K562 (cell line): ENCODE results near the gene DTNB. TPM values are rescaled to one million over a fixed set of nuclear protein-coding genes. Genes with fewer than 3 reads are reported as not detected.

ENCODE experiments used
- ATAC-seq: fragments of 200-7000 bp; cut with Tn5 transposase; 3 replicates; pipeline ENCODE4 v1.9.1; 2020; ENCODE audit warnings: moderate library complexity
- BruUV-seq: library from RNA; stranded (reverse); fragments of 400-500 nt; replicated peaks from 2 replicates; lab custom pipeline; 2021; lab: Mats Ljungman, UMichigan
- CTCF ChIA-PET: fragments of 300-600 bp; formaldehyde crosslinking; extraction: SDS; loops from one replicate; lab custom pipeline; 2021; ENCODE audit warnings: low intra/inter-chr PET ratio; lab: Yijun Ruan, JAX
- POLR2A ChIA-PET: fragments of 300-600, 350-650 bp; sonication (Branson Sonifier 250); formaldehyde crosslinking; extraction: SDS; loops from one replicate; lab custom pipeline; 2021; ENCODE audit warnings: antibody characterized with exemption, inconsistent platforms; lab: Yijun Ruan, JAX
- DNase-seq, 4 experiments: peaks; one replicate each; pipeline versions ENCODE4 v3.0.0 to v3.0.0-alpha.2; 2011 to 2018; ENCODE audit warnings: low spot score in 3 of 4, mixed read lengths in 3 of 4; ENCODE audit errors: extremely low read depth in 1 of 4
- FAIRE-seq: peaks from 2 replicates; lab custom pipeline; 2011; peaks lifted over from hg19 to GRCh38; lab: Jason Lieb, UNC
- H2AFZ ChIP-seq: 2 replicates; pipeline ENCODE4 v1.6.0; 2011; ENCODE audit warnings: low read depth, low read length, control low read depth, inconsistent platforms
- H3K27ac ChIP-seq: fragments of 200-600 bp; 3 replicates; pipeline ENCODE4 v1.8.0; 2011; ENCODE audit warnings: low read depth, mild to moderate bottlenecking, control low read depth, inconsistent platforms, low read length, moderate library complexity, mixed read lengths; ENCODE audit errors: extremely low read depth
- H3K27me3 ChIP-seq, 2 experiments: fragments of 300-600 bp in 1 of 2; 2 replicates in 1 of 2; 3 replicates in 1 of 2; pipeline versions ENCODE4 v1.6.0 to v1.8.0; 2011; ENCODE audit warnings: inconsistent platforms in 2 of 2, low read length in 2 of 2, mild to moderate bottlenecking in 1 of 2, mixed read lengths in 1 of 2, moderate library complexity in 1 of 2; ENCODE audit not compliant: control insufficient read depth in 2 of 2, insufficient read depth in 2 of 2
- H3K36me3 ChIP-seq: fragments of 300-600 bp; 3 replicates; pipeline ENCODE4 v1.8.0; 2011; ENCODE audit warnings: mild to moderate bottlenecking, low read length, inconsistent platforms; ENCODE audit not compliant: control insufficient read depth, insufficient read depth
- H3K4me1 ChIP-seq, 2 experiments: fragments of 200-600 bp in 1 of 2; replicated peaks in 1 of 2; 2 replicates in 1 of 2; 3 replicates in 1 of 2; pipeline versions ENCODE4 v1.5.1 to v1.8.0; 2011; ENCODE audit warnings: inconsistent platforms in 2 of 2, low read length in 2 of 2, mild to moderate bottlenecking in 1 of 2, mixed read lengths in 1 of 2, moderate library complexity in 1 of 2; ENCODE audit not compliant: control insufficient read depth in 2 of 2, insufficient read depth in 2 of 2
- H3K4me2 ChIP-seq: 2 replicates; pipeline ENCODE4 v1.6.1; 2011; ENCODE audit warnings: low read length, control low read depth, inconsistent platforms, mixed read lengths; ENCODE audit not compliant: insufficient read depth
- H3K4me3 ChIP-seq: fragments of 200-600 bp; sonication (generic), shearing (Covaris generic); 2 replicates; pipeline ENCODE4 v1.5.1; 2016; ENCODE audit warnings: control low read depth, inconsistent platforms
- H3K79me2 ChIP-seq: fragments of 200-600 bp; 3 replicates; pipeline ENCODE4 v1.8.0; 2011; ENCODE audit warnings: low read length, inconsistent platforms; ENCODE audit not compliant: control insufficient read depth, insufficient read depth
- H3K9ac ChIP-seq, 2 experiments: 2 replicates each; pipeline versions ENCODE4 v1.6.0 to v1.6.1; 2011; ENCODE audit warnings: low read depth in 2 of 2, low read length in 2 of 2, control low read depth in 1 of 2, inconsistent platforms in 1 of 2, mild to moderate bottlenecking in 1 of 2, mixed read lengths in 1 of 2; ENCODE audit not compliant: insufficient read depth in 1 of 2
- H3K9me1 ChIP-seq: one replicate; pipeline ENCODE4 v1.6.0; 2011; ENCODE audit warnings: inconsistent platforms, mild to moderate bottlenecking, low read length, moderate library complexity; ENCODE audit not compliant: control insufficient read depth, insufficient read depth
- H3K9me3 ChIP-seq: replicated peaks from 2 replicates; pipeline ENCODE4 v1.5.1; 2011; ENCODE audit warnings: low read depth, low read length, inconsistent platforms; ENCODE audit not compliant: control insufficient read depth, insufficient read depth
- H4K20me1 ChIP-seq: replicated peaks from 2 replicates; pipeline ENCODE4 v1.6.1; 2011; ENCODE audit warnings: low read length, inconsistent platforms, mixed read lengths; ENCODE audit not compliant: control insufficient read depth, insufficient read depth
- CAMTA2 ChIP-seq: fragments of 250-450 bp; sonication (Bioruptor Pico); conservative IDR thresholded peaks from 2 replicates; pipeline ENCODE4 v1.5.1; 2022
- CBX1 ChIP-seq: sonication (generic); IDR thresholded peaks from 2 replicates; pipeline ENCODE4 v1.6.1; 2016; ENCODE audit warnings: antibody characterized with exemption, low read depth, mild to moderate bottlenecking
- CXXC5 ChIP-seq: fragments of 250-450 bp; sonication (Bioruptor Pico); IDR thresholded peaks from 2 replicates; pipeline ENCODE4 v1.8.0; 2022; ENCODE audit warnings: inconsistent platforms, mild to moderate bottlenecking, moderate library complexity
- FOXK1 ChIP-seq: sonication (generic); formaldehyde crosslinking; IDR thresholded peaks from 2 replicates; pipeline ENCODE4 v1.8.0; 2022; ENCODE audit warnings: missing genetic modification reagents, mild to moderate bottlenecking, borderline replicate concordance
- FOXP1 ChIP-seq: sonication (generic); formaldehyde crosslinking; IDR thresholded peaks from 2 replicates; pipeline ENCODE4 v1.8.0; 2022; ENCODE audit warnings: mild to moderate bottlenecking, missing genetic modification reagents
- ILF3 ChIP-seq: fragments of 450-650 bp; IDR thresholded peaks from 2 replicates; pipeline ENCODE4 v1.6.1; 2018; ENCODE audit warnings: antibody characterized with exemption, mild to moderate bottlenecking, moderate library complexity, borderline replicate concordance
- MECOM ChIP-seq: fragments of 250-450 bp; sonication (Bioruptor Pico); IDR thresholded peaks from 2 replicates; pipeline ENCODE4 v1.8.0; 2022; ENCODE audit warnings: inconsistent platforms
- MED1 ChIP-seq: sonication (generic); formaldehyde crosslinking; IDR thresholded peaks from 2 replicates; pipeline ENCODE4 v1.8.1; 2023; ENCODE audit warnings: missing genetic modification reagents, borderline replicate concordance
- MEF2D ChIP-seq: conservative IDR thresholded peaks from 2 replicates; pipeline ENCODE4 v1.6.1; 2016; ENCODE audit warnings: low read depth, missing genetic modification characterization, missing compliant biosample characterization
- NELFE ChIP-seq: IDR thresholded peaks from 2 replicates; pipeline ENCODE4 v1.6.1; 2011; ENCODE audit warnings: mild to moderate bottlenecking; ENCODE audit not compliant: insufficient read depth, insufficient read length
- NFE2 ChIP-seq: IDR thresholded peaks from 2 replicates; pipeline ENCODE4 v1.6.1; 2014; ENCODE audit warnings: antibody characterized with exemption, low read depth
- PHF21A ChIP-seq: fragments of 450-650 bp; IDR thresholded peaks from 2 replicates; pipeline ENCODE4 v1.6.1; 2017; ENCODE audit warnings: low read depth, borderline replicate concordance
- POU5F1 ChIP-seq: fragments of 150-350 bp; IDR thresholded peaks from 2 replicates; pipeline ENCODE4 v1.6.1; 2014; ENCODE audit warnings: borderline replicate concordance, low read length, low read depth, mild to moderate bottlenecking; ENCODE audit not compliant: partially characterized antibody
- RUNX1 ChIP-seq: sonication (generic); IDR thresholded peaks from 2 replicates; pipeline ENCODE4 v1.6.1; 2016; ENCODE audit warnings: antibody characterized with exemption, low read depth
- TAF9B ChIP-seq: fragments of 450-650 bp; IDR thresholded peaks from 2 replicates; pipeline ENCODE4 v1.6.1; 2018; ENCODE audit warnings: mild to moderate bottlenecking; ENCODE audit not compliant: partially characterized antibody
- TAL1 ChIP-seq: fragments of 450-650 bp; IDR thresholded peaks from 2 replicates; pipeline ENCODE4 v1.6.1; 2016; ENCODE audit warnings: mild to moderate bottlenecking
- THRAP3 ChIP-seq: fragments of 450-650 bp; IDR thresholded peaks from 2 replicates; pipeline ENCODE4 v1.6.1; 2016; ENCODE audit warnings: mild to moderate bottlenecking, inconsistent platforms, borderline replicate concordance
- ZNF140 ChIP-seq: fragments of 250-450 bp; sonication (Bioruptor Pico); IDR thresholded peaks from 2 replicates; pipeline ENCODE4 v1.8.0; 2021; ENCODE audit warnings: moderate library complexity, mild to moderate bottlenecking, inconsistent platforms
- WGBS: fragments of 100-300 bp; shearing (Covaris generic); methylation state at CpG from one replicate; pipeline ENCODE4 v1.1.6; 2016; ENCODE audit warnings: low coverage, mixed read lengths; ENCODE audit not compliant: insufficient coverage; ENCODE audit errors: missing lambda C conversion rate; 5-methylcytosine and 5-hydroxymethylcytosine counted together
- in situ Hi-C: fragments of 300-500 bp; cut with MboI; formaldehyde crosslinking; loops from 4 replicates; pipeline ENCODE4 v1.15.0; 2018; ENCODE audit warnings: inconsistent platforms, mixed read lengths
- intact Hi-C: fragments of 100-400 bp; cut with micrococcal nuclease; formaldehyde crosslinking; loops from 2 replicates; pipeline ENCODE4 v1.14.2; 2022
- polyA plus RNA-seq, 8 experiments: library from polyadenylated mRNA; depleted of rRNA in 4 of 8; stranded (reverse) in 5 of 8; unstranded in 3 of 8; fragments of >200 nt; fragmentation: Nextera tagmentation in 2 of 8; fragmentation: Illumina TruSeq in 1 of 8; extraction: Ambion mirVana in 2 of 8; extraction: Trizol in 1 of 8; gene quantifications; 2 replicates each; pipeline versions ENCODE4 v1.2.1 to v1.2.3, GENCODE V29; 2011 to 2014; ENCODE audit warnings: inconsistent platforms in 1 of 8, missing spikeins in 1 of 8
- total RNA-seq, 7 experiments: library from RNA; depleted of rRNA in 6 of 7; stranded (reverse); fragments of >200 nt in 6 of 7; fragmentation: Illumina TruSeq in 2 of 7; extraction: Trizol in 2 of 7; gene quantifications; 2 replicates each; pipeline versions ENCODE4 v1.2.1 to v1.2.3, GENCODE V29; 2011 to 2021; ENCODE audit warnings: low replicate concordance in 1 of 7
- TF ChIP-seq, protein P1 (sequence below): sonication (generic); IDR thresholded peaks from 2 replicates; pipeline ENCODE4 v1.6.1; 2016

Gene DTNB
- total and polyA plus RNA-seq, 9 of the 15 experiments (the other 6 are each of a cell fraction or from before 2014, with no cell fraction given) = 0.18 to 2.0 (median 0.77) TPM; not detected in 2

DNA sequence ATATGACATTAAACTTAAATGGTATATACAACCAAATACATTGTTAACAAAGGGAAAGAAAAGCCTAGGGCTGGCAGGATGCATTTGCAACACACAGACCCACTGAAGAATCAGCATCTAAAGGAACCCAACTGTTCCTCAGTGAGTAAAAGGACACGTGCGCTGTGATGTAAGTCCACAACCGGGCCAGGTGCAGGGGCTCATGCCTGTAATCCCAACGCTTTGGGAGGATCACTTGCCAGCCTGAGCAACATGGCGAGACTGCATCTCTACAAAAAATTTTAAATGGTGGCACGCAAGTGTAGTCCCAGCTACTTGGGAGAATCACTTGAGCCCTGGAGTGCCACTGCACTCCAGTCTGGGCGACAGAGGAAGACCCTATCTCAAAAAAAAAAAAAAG is 3.9 kb downstream of the DTNB start:
- Histone ChIP-seq H3K4me2 (no peak overlapping the region), H3K9me1 (no peaks in the 10 kb centered on the region), H3K27ac (no peak overlapping the region), H3K79me2 (no peaks in the 10 kb centered on the region), H3K36me3 (no peaks in the 10 kb centered on the region), H4K20me1 (no peaks in the 10 kb centered on the region), H3K9ac (no peak overlapping the region), H3K4me3 (no peak overlapping the region), H3K9me3 (no peaks in the 10 kb centered on the region), H3K27me3 (peaks cover 4 to 21% of the 10 kb centered on the region in 2 experiments; a peak in 4 of 5 replicates), H2AFZ (no peak overlapping the region), H3K4me1 (peaks cover 0 to 13% of the 10 kb centered on the region in 2 experiments; a peak in 3 of 5 replicates)
- no peak for FAIRE-seq
- no peak for TF ChIP-seq MED1 (CRISPR knock-in tag)
- TF ChIP-seq TAL1 = no peak
- TF ChIP-seq CXXC5 (CRISPR knock-in tag) = no peak
- TF ChIP-seq RUNX1 = no peak
- no peak for TF ChIP-seq ILF3
- TF ChIP-seq POU5F1 = no peak
- TF ChIP-seq THRAP3 = no peak
- no peak for TF ChIP-seq PHF21A
- no peak for TF ChIP-seq NFE2
- no peak for TF ChIP-seq ZNF140
- no peak for TF ChIP-seq FOXP1 (CRISPR knock-in tag)
- TF ChIP-seq MECOM = no peak
- no peak for TF ChIP-seq CAMTA2 (CRISPR knock-in tag)
- TF ChIP-seq, protein P1, sequence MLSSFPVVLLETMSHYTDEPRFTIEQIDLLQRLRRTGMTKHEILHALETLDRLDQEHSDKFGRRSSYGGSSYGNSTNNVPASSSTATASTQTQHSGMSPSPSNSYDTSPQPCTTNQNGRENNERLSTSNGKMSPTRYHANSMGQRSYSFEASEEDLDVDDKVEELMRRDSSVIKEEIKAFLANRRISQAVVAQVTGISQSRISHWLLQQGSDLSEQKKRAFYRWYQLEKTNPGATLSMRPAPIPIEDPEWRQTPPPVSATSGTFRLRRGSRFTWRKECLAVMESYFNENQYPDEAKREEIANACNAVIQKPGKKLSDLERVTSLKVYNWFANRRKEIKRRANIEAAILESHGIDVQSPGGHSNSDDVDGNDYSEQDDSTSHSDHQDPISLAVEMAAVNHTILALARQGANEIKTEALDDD = no peak
- no peak for TF ChIP-seq NELFE
- no peak for TF ChIP-seq FOXK1 (CRISPR knock-in tag)
- no peak for TF ChIP-seq TAF9B
- TF ChIP-seq MEF2D (tag) = no peak
- TF ChIP-seq CBX1 = no peak
- in situ Hi-C loops (no loop called here), intact Hi-C loops (loop anchor here (10.0 kb wide), 1 partner anchor 365 kb away; no protein-coding TSS in a partner anchor)
- no TSS peak for BruUV-seq
- WGBS = 0% methylated on average over 7 of the region's 7 CpGs
- POLR2A ChIA-PET = no interaction called here
- no peak for ATAC-seq
- no peak for DNase-seq
- CTCF ChIA-PET = no interaction called here
